CD4-positive, alpha-beta T cell treated with Interleukin-2 at 100 ng/mL for 4 hours (primary cell): ENCODE data around the gene INS.
A peak's percentile ranks its signal among the peaks of the same experiment; 100 is the strongest.
"Not testable (repeated sequence)": the region's sequence is repeated elsewhere in the genome, so short reads cannot be mapped to it uniquely, and the experiment has no call there.

ENCODE experiments used
- DNase-seq: peaks from one replicate; pipeline ENCODE4 v3.0.0-alpha.2; 2020; ENCODE audit warnings: low spot score

The INS gene

GRCh38 chr11:2180789-2181370 lies 19.9 kb upstream of the INS start:
- no peak for DNase-seq

- DNase-seq: no peak
Observed at GRCh38 chr11:2180347-2180746, 19.3 kb upstream of the INS start.

DNA sequence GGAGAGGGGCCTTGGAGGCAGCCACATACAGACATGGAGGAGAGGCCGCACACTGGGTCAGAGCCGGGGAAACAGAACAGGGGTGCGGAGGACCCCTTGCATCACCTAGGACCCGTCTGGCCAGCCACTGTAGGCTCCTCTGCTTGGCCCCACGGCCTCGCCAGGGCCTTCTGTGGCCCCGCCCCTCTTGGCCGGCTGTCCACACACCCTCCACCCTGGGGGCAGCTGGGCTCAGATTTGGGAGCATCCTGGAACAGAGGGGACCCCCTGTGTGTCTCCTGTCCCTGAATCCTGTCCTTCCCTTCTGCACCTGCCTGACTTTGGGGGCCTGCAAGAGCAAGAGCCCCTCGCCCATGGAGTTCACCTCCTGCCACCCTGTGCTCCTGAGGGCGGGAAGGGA lies 18.5 kb upstream of the INS start:
- DNase-seq: no peak

- no peak for DNase-seq
Observed at GRCh38 chr11:2178906-2179494, 18.0 kb upstream of the INS start.

- not testable (repeated sequence) for DNase-seq
Observed at GRCh38 chr11:2178055-2178773, 17.2 kb upstream of the INS start.

DNA sequence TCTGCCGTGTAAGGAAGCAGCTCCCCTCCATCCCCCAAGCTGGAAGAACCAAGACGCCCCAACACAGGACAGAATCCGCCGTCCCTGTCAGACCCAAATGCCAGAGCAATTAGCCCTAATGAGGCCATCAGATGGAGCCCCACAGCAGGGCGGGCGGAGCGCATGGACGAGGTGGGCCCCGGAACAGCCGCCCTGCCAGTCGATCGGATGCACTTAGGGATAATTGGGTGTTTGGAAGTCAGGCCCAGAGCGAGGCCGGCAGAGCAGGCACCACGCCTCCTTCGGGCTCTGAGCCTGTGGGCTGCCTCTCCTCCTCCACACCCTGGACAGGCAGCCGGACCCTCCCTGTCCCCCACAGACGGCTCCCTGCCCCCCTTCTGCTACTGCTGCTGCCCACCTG lies 16.1 kb upstream of the INS start:
- no peak for DNase-seq

GRCh38 chr11:2176389-2176900 lies 15.4 kb upstream of the INS start:
- DNase-seq: no peak

DNA sequence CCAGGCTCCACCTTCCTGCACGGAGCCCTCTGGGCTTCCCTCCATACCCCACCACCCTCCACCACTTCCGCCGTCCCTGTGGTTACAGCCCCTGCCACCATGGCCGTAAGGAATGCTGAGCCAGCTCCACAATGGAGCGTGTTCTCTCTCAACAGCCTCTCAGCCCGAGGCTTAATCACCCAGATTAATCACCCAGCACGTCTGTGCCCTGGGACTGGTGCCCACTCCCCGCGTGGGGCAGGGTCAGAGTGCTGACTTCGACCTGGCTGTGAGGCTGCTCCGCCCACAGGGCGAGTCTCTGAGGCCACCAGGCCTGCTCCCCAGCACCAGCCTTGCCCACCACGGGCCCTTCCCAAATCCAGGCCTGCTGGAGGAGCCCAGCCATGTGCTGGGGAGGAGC lies 14.7 kb upstream of the INS start:
- no peak for DNase-seq

DNA sequence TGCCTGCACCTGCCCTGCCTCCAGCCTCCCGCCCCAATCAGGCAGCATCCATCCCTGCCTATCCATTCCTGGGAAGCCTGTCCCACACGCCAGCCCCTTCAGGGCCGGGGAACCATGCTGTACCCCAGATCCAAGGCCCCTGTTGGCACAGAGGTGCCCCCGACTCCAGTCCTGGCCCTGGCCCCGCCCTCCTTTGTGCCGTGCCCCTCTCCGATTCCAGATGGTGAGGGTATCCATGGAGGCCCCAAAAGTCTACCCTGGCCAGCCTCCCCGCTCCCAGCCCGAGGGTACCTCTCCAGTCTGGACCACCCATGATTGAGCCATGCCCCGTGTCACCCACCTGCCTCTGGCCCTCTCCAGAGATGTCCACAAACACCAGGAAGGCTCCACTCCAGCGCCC lies 13.4 kb upstream of the INS start:
- no peak for DNase-seq

DNA sequence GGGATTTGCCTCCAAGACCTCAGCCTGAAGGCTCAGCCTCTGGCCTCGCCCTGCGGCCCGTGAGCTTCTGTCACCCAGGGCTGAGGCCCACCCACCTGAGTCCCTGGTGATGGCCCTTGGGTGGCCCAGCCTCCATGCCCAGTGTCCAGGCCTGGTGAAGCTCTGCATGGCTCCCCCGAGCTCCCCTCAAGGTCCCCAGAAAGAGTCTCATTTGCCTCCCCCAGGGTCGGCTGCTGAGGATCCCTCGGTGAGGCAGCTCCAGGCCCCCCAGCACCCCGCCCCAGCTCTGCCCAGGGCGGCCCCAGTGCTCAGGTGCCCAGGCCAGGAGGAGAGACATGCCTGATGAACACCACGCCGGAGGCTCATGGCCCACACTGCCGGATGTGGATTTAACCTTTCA lies 12.8 kb upstream of the INS start:
- no peak for DNase-seq

DNA sequence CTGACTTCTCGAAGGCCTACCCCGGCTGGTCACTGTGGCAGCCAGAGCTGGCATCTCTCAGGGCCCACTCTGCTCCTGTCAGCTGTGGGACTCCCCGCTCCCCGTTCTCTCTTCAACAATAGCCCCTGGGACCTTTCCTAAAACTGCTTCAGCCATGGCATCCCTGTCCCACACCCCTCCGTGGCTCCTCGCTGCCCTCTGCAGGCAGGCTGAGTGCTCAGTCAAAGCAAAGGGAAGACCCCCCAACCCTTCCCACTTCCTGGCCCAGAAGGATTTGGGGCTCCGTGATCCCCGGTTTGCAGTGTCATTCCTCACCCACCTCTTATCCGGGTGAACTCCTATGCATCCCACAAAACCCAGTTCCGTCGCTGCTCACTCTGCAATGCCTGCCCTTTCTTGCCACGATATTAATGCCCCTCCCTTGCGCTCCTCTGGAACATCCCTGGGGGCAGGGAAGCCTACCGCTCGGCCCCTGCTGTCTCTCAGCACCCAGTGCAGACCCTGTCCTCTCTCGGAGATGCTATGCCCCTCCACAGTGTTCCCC lies 12.2 kb upstream of the INS start:
- DNase-seq: no peak

- DNase-seq: no peak
Observed at GRCh38 chr11:2172676-2173075, 11.7 kb upstream of the INS start.

GRCh38 chr11:2171591-2172003 lies 10.6 kb upstream of the INS start, which contains the start of gene TH:
Gene TH, minus strand, starts transcription at chr11:2171815. Its CDS starts 29 bp downstream, at chr11:2171786.
- no peak for DNase-seq

GRCh38 chr11:2169626-2170570 lies 8.9 kb upstream of the INS start:
- no peak for DNase-seq

DNA sequence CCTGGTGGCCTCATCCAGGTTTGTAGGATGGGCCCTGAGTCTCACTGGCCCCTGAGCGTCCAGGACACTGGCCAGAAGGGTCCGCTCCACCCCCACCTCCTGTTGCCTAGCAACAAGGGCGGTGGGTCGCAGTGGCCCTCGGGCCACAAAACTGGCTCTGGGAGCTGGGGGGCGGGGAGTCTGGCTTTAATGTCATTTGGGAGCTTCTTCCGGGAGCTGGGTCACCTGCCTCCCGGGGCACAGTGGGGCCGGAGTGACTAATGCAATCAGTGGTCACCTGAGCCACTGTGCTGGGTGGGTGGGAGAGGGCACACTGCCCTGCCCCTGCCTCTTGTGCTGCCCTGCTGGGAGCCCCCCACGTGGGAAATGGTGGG lies 8.0 kb upstream of the INS start:
- DNase-seq: no peak

DNA sequence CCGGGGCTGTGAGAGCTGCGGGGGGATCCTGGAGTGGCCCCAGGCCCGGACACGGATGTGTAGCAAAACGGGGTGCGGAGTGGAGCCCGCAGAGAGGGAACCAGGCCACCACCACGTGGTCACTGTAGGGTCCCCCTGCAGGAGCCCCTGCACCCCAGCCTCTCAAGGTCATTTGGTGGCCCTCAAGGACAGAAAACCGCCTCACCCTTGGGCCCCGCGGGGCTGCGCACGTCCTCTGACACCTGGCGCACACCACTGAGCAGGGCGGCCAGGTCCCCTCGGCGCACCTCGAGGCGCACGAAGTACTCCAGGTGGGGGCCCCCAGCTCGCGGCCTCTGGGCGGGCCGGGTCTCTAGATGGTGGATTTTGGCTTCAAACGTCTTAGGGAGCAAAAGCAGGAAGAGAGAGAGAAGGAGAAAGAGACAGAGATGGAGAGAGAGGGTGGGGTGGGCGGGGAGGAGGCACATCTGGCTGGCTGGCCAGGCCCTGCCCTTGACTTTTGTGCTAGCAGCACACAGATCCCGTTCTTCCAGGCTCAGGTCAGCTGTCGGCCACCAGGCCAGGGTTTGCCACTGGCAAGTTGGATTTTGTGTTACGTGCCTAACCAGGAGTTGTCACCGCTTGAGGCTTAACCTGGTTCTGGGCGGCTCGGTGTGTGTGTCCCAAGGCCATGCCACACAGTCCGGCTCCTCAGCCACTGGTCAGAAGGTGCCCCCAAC lies 7.4 kb upstream of the INS start:
- DNase-seq: no peak

DNA sequence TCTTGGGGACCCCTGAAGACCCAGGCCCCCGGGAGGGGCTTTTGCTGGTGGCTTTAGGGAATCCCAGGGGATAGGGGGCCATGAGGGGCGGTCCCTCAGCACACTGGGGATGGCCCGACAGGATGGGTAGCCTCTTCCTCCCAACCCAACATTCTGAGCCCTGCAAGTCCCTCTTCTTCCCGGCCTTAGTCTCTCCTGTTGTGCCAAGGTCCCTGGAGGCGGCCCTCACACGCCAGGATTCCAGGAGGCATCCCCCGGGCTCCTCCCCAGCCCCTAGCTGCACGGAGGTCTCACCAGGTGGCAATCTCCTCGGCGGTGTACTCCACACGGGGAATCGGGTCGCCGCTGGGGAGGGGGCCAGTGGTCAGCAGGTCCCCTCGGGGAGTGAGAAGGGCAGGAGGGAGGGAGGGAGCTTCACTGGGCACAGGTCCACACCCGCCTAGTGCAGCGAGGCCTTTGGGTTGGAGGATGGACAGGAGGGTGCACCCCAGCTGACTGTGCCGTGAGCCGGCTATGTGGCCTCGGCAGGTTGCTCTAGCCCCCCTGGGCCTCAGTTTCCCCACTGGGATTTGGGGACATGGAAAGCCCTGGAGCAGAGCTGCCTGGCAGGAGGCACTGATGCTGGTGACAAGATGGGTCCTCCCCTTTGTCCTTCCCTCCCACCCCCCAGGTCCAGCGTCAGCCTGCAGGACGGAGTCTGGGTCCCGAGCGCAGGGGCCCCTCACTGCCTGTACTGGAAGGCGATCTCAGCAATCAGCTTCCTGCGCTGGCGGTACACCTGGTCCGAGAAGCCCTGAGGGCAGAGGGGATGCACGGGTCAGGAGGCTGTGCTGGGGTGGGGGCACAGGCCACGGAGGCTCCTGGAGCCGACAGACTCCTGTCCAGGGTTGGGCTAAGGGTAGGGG lies 6.4 kb upstream of the INS start:
- DNase-seq: no peak

GRCh38 chr11:2166091-2166851 lies 5.3 kb upstream of the INS start:
- peak; percentile 11 for DNase-seq

- DNase-seq: no peak
Observed at GRCh38 chr11:2165571-2165970, 4.6 kb upstream of the INS start.
